ENCODE data around the gene DNAH6. TPM values are rescaled to one million over a fixed set of nuclear protein-coding genes. Genes with fewer than 3 reads are reported as not detected.
A peak's percentile ranks its signal among the peaks of the same experiment; 100 is the strongest.

DNAH6 gene
- total and polyA plus RNA-seq, 2 of the 8 experiments (the other 6 are each of a cell fraction or from before 2014, with no cell fraction given) = 0.06 to 0.43 TPM

DNA sequence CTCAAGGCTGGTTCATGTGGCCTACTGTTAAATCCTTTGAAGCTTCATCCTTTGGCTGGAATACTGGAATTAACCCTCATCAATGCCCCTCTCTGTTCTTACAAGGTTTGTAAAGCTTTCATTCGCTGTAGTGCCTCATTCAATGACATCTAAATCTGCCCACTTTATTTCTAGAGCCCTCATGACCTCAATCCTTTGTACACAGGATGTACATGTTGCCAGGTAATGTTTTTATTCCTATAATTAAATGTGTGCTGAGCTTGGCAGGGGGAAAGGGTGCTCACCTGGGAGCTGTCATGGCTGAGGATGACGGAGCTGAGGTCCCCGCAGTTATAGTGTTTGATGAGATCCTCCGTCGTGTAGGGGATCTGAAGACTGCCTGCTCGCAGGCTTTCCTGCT lies 325.3 kb downstream of the DNAH6 start:
- H3K9ac ChIP-seq (replicated peaks in 1 of 4; ENCODE audit: extremely low read depth in 1 of 4, low read depth in 3 of 4, low read length in 3 of 4) = no peak overlapping the region
- no peak overlapping the region for H4K91ac ChIP-seq (replicated peaks; ENCODE audit: insufficient read length, low read length)
- H3K27ac ChIP-seq (ENCODE audit: low read depth, low read length) = no peak overlapping the region
- no peak overlapping the region for H3K4ac ChIP-seq (replicated peaks; ENCODE audit: insufficient read length, low read depth, low read length)
- no peak overlapping the region for H3K4me3 ChIP-seq (ENCODE audit: extremely low read depth in 1 of 4, insufficient read depth in 2 of 4, low read depth in 3 of 4, low read length in 4 of 4)
- DNase-seq (ENCODE audit: low read depth in 1 of 2, low spot score in 2 of 2) (no peak), FAIRE-seq (no peak)
- H4K5ac ChIP-seq (ENCODE audit: insufficient read length, low read depth, low read length) = no peak overlapping the region
- 95% methylated on average over 6 of the region's 6 CpGs; no CpG with 5 or more reads in 1 of the 2 experiments for WGBS, 2 experiments (ENCODE audit: extremely low coverage in 1 of 2, insufficient coverage in 1 of 2, insufficient read length in 1 of 2, insufficient replicate concordance in 2 of 2, low coverage in 1 of 2, low lambda C conversion rate in 2 of 2, missing lambda C conversion rate in 1 of 2)
- no peak overlapping the region for H4K8ac ChIP-seq (ENCODE audit: extremely low read depth, insufficient read depth, low read length)
- H3K79me2 ChIP-seq (ENCODE audit: control insufficient read depth in 1 of 2, insufficient read depth in 2 of 2, low read length in 2 of 2) = no peaks in the 10 kb centered on the region
- H2BK5ac ChIP-seq (ENCODE audit: low read depth, low read length) = 0 out of 2 replicates have a peak overlapping the region, but pooled peaks have one; percentile 13
- H3K56ac ChIP-seq (replicated peaks; ENCODE audit: insufficient read length, low read depth, low read length) = no peak overlapping the region
- H3K4me2 ChIP-seq (ENCODE audit: insufficient read depth in 1 of 2, low read depth in 2 of 2, low read length in 2 of 2) = no peak overlapping the region
- peaks cover 0 to 7% (median 0%) of the 10 kb centered on the region in 4 experiments; a peak in 1 of 7 replicates for H3K4me1 ChIP-seq (replicated peaks in 1 of 4; ENCODE audit: control insufficient read depth in 3 of 4, insufficient read depth in 4 of 4, low read length in 3 of 4)
- H3K23me2 ChIP-seq (ENCODE audit: low read depth, low read length) = no peaks in the 10 kb centered on the region
- no peak overlapping the region for H2AFZ ChIP-seq (ENCODE audit: low read length)
- H3K79me1 ChIP-seq (ENCODE audit: low read depth, low read length) = 0 out of 2 replicates have a peak, but pooled peaks cover 2% of the 10 kb centered on the region
- no peaks in the 10 kb centered on the region for H3K27me3 ChIP-seq (replicated peaks in 1 of 4; ENCODE audit: control insufficient read depth in 3 of 4, extremely low read depth in 1 of 4, insufficient read depth in 3 of 4, low read length in 3 of 4)
- no peak overlapping the region for H3K18ac ChIP-seq (ENCODE audit: extremely low read depth, low read length)
- no peak overlapping the region for H3K14ac ChIP-seq (ENCODE audit: insufficient read length)
- H2BK15ac ChIP-seq (ENCODE audit: low read length) = no peak overlapping the region
- CTCF ChIA-PET (ENCODE audit: partially characterized antibody) = interaction anchor here (1.0 to 4.8 kb wide), 4 partner anchors 9 to 192 kb away, joined by 3 to 23 read pairs (median 14); no protein-coding TSS in a partner anchor
- no peaks in the 10 kb centered on the region; a peak in 2 of 8 replicates for H3K36me3 ChIP-seq (ENCODE audit: control insufficient read depth in 2 of 4, insufficient read depth in 4 of 4, low read length in 3 of 4)
- no peak overlapping the region for H2BK120ac ChIP-seq (replicated peaks; ENCODE audit: low read depth, low read length)
- TF ChIP-seq CBX5 (IDR thresholded peaks at IDR 0.05; ENCODE audit: low read depth, low read length) = no peak
- TF ChIP-seq KDM5A (IDR thresholded peaks at IDR 0.05; ENCODE audit: low read length) = no peak
- no peak for TF ChIP-seq TEAD4 (IDR thresholded peaks at IDR 0.05; ENCODE audit: low read depth, low read length)
- TF ChIP-seq EP300 (IDR thresholded peaks at IDR 0.05; ENCODE audit: borderline replicate concordance in 1 of 2, low read depth in 2 of 2, low read length in 2 of 2) = no peak
- TF ChIP-seq FOSL1 (IDR thresholded peaks at IDR 0.05; ENCODE audit: insufficient read depth, low read depth, low read length) = no peak
- TF ChIP-seq JUND (IDR thresholded peaks at IDR 0.05; ENCODE audit: low read length) = no peak
- TF ChIP-seq SP4 (IDR thresholded peaks at IDR 0.05; ENCODE audit: low read length) = no peak
- TF ChIP-seq GABPA (IDR thresholded peaks at IDR 0.05; ENCODE audit: borderline replicate concordance, insufficient read depth, low read length) = no peak
- no peak for TF ChIP-seq SIRT6 (IDR thresholded peaks at IDR 0.05; ENCODE audit: low read length)
- no peak for TF ChIP-seq CBX8 (IDR thresholded peaks at IDR 0.05; ENCODE audit: borderline replicate concordance, low read depth, low read length)
- no peak for TF ChIP-seq SRF (IDR thresholded peaks at IDR 0.05; ENCODE audit: low read depth, low read length)
- no peak overlapping the region for H2BK12ac ChIP-seq (ENCODE audit: low read depth, low read length)
- H3K23ac ChIP-seq (ENCODE audit: insufficient read length) = no peak overlapping the region
- no peak overlapping the region for H2BK20ac ChIP-seq (ENCODE audit: low read length)
- no peak overlapping the region for H2AK5ac ChIP-seq (ENCODE audit: low read depth, low read length)
- POLR2A ChIA-PET (ENCODE audit: partially characterized antibody) = no interaction called here
- no peaks in the 10 kb centered on the region for H3K9me3 ChIP-seq (ENCODE audit: insufficient read depth in 2 of 2, low read depth in 1 of 2, low read length in 1 of 2)
- H4K20me1 ChIP-seq (replicated peaks in 1 of 2; ENCODE audit: control insufficient read depth in 1 of 2, insufficient read depth in 2 of 2, low read length in 2 of 2) = no peaks in the 10 kb centered on the region
